GM21360 (cell line): Measurements from ENCODE around the gene ZSWIM6.

Experiments
- ATAC-seq: cut with Tn5 transposase; IDR thresholded peaks from one replicate; pipeline ENCODE4 v1.9.1; 2021; ENCODE audit warnings: mild to moderate bottlenecking, moderate library complexity; ENCODE audit not compliant: unreplicated experiment

Gene ZSWIM6

GRCh38 chr5:61438298-61438970 is 106.4 kb downstream of the ZSWIM6 start:
- ATAC-seq, result no peak

GRCh38 chr5:61440086-61440485 is 108.0 kb downstream of the ZSWIM6 start:
- ATAC-seq, result no peak

DNA sequence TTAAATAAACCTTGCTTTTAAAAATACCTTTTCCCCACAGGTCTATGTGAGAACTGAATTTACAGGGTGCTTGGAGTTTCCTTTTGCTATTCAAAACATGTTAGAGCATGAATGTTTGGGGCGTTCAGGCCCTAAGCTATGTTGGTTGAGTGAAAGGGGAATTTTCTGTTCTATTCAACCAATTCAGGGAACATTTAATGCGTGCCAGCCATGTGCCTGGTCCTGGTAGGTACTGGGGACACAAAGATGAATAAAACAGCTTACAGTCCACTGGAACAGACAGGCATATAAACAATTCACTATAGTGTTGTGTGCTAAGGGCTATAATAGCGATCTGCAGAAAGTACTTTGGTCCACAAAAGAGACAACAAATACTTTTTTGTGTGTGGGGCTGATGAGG is 108.5 kb downstream of the ZSWIM6 start:
- no peak for ATAC-seq

GRCh38 chr5:61441742-61442141 is 109.7 kb downstream of the ZSWIM6 start:
- no peak for ATAC-seq

DNA sequence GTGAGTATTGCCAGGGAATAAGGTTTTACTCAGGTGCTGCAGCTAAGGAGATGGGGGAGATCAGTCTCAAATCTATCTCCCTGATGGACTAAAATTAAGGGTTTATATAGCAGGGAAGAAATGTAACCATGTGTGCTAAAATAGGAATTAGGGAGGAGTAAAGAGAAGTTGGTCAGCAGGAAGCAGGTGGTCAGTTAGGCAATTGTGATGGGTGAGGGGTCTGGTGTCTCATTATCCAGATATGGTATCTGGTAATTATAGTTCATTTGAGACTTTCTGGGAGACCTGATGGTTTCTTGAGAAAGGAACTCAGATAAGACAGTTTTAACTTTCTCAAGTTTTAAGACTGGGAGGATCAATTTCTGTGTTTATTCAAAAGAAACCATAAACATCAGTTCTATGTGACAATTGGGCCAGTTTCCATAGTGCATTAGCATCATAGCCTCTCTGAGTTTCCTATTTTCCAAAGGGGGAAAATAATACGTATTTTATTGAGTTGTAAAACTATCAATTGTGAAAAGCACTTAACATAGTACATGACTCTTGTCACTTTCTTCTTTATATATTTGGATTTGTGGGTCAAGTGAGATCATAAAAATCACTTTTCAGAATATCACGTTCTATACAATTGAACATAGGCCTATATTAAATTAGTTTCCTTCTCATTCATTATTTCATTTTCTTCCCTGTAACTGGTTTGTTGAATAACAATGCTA is 115.9 kb downstream of the ZSWIM6 start:
- no peak for ATAC-seq

DNA sequence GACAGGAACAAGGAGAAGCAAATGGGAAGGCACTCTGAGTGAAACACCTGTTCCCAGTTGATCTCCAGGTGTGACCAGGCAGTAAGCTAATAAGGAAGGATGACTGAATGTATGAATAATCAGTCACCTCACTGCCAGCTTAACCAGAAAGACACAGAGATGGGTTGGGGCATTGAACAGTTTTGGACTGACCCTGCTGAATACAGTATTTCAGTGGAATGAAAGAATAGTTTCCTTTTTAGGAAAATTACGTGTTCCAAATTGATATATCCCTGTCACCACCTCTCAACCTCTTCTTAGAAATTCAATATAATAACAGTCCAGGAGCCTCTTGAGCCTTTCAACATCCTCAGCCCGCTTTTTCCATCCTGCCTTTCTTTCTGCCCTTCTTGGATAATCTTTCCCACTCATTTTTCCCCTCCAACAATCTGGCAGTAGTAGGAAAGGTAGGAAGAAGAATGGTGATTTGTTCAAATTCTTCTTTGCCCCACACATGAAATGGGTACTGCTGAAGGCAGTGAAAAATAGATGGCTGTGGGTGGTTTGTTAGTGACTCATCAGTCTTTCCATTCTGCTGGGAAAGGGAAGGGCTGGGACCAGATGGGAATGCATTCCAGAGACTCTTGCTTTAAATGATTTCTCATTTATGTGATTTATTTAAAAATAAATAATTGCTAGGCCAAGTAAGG is 117.9 kb downstream of the ZSWIM6 start:
- ATAC-seq, result no peak

GRCh38 chr5:61450493-61451279 is 118.6 kb downstream of the ZSWIM6 start:
- no peak for ATAC-seq

DNA sequence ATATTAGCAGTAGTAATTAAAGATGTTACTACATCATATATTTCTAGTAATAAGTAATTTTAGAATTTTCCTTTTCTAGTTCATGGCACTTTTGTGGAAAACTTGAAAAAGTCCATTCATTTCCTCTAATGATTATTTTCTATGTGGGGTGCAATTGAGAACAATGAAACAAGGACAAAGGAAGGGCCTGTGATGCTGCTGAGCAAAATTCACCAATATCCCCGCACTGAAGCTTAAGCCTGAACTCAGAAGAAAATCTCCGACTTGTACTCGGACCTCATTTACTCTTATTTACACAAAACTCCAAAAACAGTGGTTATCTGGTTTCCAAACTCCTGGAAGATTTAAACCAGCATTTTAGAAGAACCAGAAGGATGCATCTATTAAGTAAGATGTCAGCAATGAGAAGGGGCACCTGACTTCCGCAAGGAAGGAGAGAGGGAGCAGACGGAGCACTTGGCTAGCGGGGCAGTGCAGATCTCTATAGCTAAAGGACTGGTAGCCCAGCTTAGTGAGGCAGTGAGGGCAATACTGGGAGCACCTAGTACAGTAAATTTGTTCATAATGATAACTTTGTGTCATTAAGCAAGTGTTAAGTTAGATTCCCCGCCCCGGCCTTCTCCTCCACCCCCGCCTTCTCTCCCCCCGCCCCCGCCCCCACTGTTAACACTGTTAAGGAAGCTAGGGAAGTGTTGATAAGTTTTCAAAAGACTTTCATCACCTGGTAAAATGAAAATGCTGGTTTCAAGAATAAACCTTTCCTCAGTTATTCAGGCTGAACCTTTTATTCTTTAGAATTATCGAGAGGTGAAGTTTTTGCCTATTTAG is 123.3 kb downstream of the ZSWIM6 start:
- no peak for ATAC-seq

GRCh38 chr5:61460471-61460870 is 128.4 kb downstream of the ZSWIM6 start:
- no peak for ATAC-seq

DNA sequence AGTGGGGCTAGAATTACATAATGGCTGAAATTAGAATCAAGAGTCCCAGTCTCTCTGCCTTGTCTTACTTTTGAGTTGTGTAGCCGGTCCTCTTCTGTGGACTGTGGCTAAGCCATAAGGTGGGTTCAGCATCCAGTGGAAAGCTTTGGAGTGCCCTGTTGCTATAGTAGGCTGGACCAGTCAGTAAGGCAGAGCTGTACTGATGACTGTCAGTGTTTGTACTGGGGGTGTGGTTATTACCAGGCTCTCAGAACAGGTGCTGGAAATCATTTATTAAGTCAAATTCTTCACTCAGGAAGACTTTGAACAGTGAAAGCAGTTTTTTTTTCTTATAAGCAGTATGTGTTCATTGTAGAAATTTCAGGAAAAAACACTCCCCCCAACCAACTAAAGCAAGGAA is 129.4 kb downstream of the ZSWIM6 start:
- ATAC-seq, result no peak

DNA sequence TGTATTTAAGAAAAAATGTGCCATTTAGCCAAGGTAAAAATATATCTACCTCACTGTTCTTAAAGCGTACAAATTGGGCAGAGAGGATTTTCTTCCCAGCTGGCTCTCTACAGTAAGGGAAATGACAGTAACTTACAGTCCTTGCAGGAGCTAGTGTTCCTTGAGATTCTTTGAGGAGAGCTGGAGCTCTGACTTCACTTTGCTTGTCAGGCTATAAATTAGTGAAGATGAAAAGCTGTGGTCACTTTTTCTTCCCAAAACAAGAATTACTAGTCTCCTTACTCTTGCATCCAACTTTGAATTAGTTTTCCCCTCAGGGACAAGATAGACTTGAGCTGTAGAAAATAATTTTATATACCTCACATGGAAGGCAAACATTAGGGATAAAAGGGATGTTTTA is 129.9 kb downstream of the ZSWIM6 start:
- ATAC-seq, result no peak

DNA sequence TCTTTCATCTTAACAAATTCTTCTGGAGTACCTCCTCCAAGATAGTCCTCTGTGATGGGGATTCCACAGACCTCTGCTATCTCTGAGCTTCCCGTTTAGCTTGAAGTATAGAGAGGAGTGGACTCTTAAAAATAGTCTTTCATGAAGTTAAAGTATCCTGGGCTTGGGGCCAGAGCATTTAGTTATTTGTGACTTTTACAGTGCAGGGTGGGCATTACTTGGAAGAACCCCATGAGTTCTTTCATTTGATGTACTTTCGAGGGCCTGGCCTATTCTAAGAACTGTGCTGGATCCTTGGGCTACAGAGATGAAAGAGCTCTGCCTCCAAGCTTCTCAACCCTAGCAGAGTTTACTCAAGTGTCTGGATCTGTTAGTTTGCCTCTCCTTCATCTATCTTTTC is 131.5 kb downstream of the ZSWIM6 start:
- no peak for ATAC-seq

GRCh38 chr5:61464512-61464911 is 132.5 kb downstream of the ZSWIM6 start:
- ATAC-seq, result no peak

DNA sequence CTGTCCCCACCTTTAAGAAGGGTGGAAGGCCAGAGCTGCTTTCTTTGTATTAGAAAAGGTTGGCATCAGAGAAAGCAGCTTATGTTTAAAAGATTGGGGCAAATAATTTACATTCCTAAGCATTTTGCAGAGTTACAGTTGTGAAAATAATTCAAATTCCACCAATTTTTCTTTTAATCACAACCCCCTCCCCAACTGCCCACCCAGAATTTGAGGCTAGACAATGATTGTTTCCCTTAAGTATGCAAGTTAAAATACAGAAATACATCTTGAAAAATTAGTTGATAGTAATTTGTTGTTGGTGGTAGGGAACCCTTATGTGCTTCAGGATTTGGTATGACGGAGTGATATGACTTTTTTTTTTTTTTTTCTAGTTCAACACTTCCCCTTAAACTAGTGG is 133.0 kb downstream of the ZSWIM6 start:
- no peak for ATAC-seq

GRCh38 chr5:61465496-61465895 is 133.4 kb downstream of the ZSWIM6 start:
- no peak for ATAC-seq

DNA sequence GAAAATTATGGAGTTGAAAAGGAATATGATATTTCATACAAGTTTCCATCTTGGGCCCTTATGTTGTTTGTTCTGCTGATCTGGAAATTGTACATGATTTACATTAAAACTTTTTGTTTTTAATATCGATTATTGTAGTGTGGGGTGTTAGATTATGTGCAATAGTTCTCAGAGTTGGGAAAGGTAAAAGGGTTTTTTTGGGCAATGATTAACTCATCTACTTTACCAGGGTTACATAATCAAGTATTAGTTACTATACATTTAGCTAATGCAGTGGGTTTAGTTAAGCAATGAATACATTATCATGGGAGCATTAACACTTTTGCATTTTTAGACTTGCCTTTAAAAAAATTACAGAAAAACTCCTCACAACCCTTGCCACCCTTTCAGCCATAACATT is 134.0 kb downstream of the ZSWIM6 start:
- ATAC-seq, result no peak

DNA sequence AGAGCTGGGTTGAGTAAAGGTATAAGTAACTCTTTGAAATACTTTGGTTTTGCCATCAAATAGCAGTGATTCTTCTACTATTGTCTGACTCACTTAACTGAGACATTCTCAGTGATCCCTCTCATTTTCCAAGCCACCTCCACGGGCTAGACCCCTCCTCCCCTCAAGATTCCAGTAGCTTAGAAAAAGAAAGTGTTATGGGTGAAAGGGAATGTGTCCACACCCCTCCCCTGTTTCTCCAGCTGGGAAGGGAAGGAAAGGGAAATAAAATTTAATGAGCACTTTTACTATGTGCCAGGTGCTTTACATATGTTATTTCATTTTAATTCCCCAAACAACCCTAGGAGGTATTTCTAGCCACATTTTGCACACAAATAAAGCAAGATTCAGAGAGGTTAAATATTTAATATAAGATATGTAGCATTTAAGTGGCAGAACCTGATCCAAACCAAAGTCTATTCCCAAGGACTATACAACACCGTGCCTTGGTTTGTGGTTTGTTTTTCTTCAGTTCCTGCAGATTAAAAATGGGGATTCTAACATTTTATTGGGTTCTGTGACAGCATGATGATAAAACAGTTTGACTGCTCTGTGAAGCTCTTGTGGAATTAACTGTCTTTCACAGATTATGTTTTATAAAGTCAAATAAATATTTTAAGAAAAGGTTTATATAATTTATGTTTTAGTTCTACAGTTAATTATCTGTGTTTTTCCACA is 135.9 kb downstream of the ZSWIM6 start:
- no peak for ATAC-seq

- no peak for ATAC-seq
These were observed 136.4 kb downstream of the ZSWIM6 start for GRCh38 chr5:61468483-61468865.

DNA sequence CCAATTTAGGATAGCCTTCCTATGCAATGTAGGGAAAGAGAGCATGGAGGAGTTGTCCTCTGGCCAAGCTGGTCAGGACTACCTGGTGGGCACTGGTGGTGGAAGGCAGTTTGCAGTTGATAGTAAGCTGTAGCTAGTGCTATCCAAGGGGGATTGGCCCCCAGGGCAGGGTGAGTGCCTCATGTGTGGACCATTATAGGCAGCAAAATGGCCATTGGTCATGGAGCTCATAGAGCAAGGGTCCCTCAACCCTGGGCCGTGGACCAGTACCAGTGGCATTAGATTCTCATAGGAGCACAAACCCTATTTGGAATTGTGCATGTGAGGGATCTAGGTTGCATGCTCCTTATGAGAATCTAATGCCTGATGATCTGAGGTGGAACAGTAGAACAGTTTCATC is 139.3 kb downstream of the ZSWIM6 start:
- ATAC-seq, result no peak
